NCI-H2196 (cell line): Measurements from ENCODE around the gene EMC9.
"Not testable (repeated sequence)": the region's sequence is repeated elsewhere in the genome, so short reads cannot be mapped to it uniquely, and the experiment has no call there.

ENCODE experiments used
- DNase-seq: peaks from one replicate; lab custom pipeline; 2025; ENCODE audit not compliant: unreplicated experiment; lab: John Stamatoyannopoulos, UW

EMC9 gene

DNA sequence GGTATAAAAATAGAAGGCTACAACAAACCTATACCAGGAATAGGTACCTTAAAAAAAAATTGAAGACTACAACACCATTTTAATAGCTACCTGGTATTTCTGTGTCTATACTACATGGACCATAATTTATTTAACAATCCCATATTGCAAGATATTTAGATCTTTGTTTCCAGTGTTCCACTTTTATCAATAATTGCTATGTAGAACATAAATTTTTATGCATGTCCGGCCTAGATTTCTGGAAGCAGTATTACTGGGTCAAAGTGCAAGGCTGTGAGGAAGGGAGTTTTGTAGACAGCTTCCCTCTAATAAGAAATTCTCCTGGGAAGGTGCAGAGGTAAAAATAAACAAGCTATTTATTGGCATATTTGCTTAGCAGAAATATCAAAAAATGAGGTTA, 30.9 kb downstream of the EMC9 start:
- no peak for DNase-seq

DNA sequence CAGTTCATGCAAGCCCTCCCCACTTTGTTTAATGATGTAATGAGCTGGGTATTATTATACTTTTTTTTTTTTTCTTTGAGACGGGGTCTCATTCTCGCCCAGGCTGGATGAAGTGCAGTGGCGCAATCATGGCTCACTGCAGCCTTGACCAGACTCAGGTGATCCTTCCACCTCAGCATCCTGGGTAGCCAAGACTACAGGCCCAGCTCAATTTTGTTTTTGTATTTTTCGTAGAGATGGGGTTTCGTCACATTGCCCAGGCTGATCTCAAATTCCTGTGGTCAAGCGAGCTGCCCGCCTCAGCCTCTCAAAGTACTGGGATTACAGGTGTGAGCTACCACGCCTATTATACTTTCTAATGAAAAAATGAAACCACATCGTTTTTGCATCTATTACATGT, 31.3 kb downstream of the EMC9 start:
- DNase-seq: no peak

DNA sequence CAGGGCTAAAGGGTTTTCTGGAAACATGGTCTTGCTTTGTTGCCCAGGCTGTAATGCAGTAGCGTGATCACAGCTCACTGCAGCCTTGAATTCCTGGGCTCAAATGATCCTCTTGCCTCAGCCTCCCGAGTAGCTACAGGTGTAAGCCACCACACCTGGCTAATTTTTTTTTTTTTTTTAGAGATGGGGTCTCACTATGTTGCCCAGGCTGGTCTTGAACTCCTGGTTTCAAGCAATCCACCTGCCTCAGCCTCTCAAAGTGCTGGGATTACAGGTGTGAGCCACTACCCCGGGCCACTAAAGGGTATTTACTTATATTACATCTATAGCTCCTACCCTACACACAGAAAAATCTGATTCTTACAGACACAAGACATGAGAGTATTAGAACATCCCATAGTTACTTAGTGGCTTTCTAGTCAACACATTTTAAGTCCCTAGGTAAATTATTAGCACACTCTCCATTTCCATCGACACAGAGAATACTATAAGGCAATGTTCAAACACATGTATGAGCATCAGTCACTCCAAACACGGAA, 33.0 kb downstream of the EMC9 start:
- no peak for DNase-seq

GRCh38 chr14:24106672-24107271, 34.6 kb downstream of the EMC9 start:
- DNase-seq: no peak

GRCh38 chr14:24105609-24106239, 35.7 kb downstream of the EMC9 start:
- DNase-seq: not testable (repeated sequence)

DNA sequence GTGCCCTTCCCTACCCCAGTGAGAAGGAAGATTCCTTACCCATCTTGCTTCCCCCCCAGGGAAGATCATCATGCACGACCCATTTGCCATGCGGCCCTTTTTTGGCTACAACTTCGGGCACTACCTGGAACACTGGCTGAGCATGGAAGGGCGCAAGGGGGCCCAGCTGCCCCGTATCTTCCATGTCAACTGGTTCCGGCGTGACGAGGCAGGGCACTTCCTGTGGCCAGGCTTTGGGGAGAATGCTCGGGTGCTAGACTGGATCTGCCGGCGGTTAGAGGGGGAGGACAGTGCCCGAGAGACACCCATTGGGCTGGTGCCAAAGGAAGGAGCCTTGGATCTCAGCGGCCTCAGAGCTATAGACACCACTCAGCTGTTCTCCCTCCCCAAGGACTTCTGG, 37.9 kb downstream of the EMC9 start:
- DNase-seq: no peak

GRCh38 chr14:24102357-24103048, 38.9 kb downstream of the EMC9 start:
- DNase-seq: no peak

DNA sequence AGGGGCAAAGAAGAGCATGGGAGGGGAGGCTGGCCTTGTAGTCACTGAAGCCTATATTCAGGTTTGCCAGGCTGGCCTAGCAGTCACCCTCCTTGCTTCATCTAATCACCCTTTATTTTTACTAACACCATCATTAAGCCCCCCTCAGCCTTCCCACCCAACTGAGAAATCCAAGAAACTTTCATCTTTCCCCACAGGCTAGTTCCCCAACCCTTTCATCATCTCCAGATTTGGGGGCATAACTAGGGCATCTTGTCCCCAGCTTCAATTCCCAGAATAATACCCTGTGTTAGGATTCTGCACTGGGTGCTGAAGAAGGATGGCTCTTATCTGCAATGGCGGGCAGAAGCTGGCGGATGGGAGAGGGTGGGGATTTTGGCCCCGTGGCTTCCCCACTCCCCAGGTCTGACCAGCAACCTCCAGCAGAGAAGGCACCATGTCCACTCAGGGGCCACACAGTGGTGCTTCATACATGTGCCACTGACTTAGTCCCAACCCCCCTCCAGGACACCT, 40.4 kb downstream of the EMC9 start:
- no peak for DNase-seq

- DNase-seq: no peak
Measured at GRCh38 chr14:24100197-24100981, 41.0 kb downstream of the EMC9 start.

DNA sequence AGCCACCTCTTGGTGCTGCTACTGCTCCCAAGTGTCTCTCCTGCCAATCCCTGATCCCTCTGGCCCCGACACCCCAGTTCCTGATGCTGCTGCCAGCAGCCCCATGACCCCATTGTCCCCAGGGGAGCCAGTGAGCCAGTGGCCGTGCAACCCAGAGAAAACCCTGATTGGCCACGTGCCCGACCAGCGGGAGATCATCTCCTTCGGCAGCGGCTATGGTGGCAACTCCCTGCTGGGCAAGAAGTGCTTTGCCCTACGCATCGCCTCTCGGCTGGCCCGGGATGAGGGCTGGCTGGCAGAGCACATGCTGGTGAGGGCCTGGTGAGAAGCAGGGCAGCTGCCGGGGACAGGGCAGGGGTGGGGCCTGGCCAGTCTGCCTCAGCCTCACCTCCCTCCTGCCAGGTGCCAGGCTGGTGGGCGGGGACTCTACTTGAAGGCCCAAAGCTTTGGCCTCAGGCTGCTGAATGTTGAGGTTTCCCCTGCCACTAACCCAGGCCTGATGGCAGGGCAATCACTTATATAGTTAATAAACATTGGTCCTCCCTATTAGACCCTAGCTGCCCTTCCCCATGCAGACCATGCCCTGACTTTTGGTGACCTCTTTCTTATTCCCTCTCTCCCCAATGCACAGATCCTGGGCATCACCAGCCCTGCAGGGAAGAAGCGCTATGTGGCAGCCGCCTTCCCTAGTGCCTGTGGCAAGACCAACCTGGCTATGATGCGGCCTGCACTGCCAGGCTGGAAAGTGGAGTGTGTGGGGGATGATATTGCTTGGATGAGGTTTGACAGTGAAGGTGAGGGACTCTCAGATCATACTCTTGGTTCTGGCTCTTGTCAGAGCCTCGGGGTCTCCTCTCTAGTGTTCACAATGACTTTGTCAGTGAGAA, 42.2 kb downstream of the EMC9 start:
- DNase-seq: peak; percentile 89

- DNase-seq: no peak
Measured at GRCh38 chr14:24098229-24098926, 43.0 kb downstream of the EMC9 start.

DNA sequence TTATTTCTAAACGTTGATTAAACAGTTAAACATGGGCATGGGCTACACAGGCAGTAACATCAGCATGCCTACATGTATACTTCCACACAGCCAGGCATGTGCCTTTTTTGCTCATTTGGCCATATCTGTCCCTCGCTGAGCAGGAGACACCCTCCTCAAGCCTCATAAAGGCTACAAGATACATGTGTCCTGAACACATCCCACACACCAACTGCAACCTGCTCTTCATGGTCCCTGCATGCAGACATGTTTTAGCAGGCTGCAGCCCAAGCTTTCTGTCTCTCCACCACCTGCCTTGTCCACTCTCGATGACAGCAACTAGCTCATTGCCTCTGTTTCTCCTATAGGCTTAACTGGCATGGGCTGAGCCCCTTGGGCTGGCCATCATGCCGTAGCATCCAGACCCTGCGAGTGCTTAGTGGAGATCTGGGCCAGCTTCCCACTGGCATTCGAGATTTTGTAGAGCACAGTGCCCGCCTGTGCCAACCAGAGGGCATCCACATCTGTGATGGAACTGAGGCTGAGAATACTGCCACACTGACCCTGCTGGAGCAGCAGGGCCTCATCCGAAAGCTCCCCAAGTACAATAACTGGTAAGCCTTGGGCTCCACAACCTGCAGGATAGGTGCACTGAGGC, 44.7 kb downstream of the EMC9 start:
- no peak for DNase-seq

GRCh38 chr14:24095271-24096068, 45.9 kb downstream of the EMC9 start:
- DNase-seq: peak; percentile 72

- DNase-seq: no peak
Measured at GRCh38 chr14:24094841-24095270, 46.5 kb downstream of the EMC9 start.

GRCh38 chr14:24093901-24094840, 47.2 kb downstream of the EMC9 start, which contains the start of gene PCK2:
TSS of gene PCK2 (plus strand) at chr14:24094311. CDS start at chr14:24094406, 95 bp downstream.
- DNase-seq: peak; percentile 93

DNA sequence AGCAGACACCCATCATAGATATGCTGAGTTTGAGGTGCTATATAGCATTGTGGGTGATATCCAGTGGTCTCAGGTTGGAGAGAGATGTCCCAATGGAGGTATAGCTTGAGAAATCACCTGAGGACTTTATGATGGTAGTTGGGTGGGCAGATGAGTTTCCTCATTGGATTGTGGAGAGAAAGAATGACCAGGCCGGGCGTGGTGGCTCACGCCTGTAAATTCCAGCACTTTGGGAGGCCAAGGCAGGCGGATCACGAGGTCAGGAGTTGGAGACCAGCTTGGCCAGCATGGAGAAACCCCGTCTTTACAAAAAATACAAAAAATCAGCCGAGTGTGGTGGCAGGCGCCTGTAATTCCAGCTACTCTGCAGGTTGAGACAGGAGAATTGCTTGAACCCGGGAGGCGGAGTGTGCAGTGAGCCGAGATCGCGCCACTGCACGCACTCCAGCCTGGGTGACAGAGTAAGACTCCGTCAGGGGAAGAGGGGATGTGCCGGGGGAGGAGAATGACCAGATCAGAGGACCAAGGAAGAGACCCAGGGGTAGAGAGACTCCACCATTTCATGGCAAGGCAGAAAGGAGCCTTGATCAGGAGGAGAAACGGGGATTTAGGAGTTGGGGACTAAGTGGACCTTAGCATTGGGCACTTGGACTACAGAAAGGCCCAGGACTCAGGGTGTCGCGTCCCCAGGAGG, 48.0 kb downstream of the EMC9 start:
- no peak for DNase-seq
